Measurements from ENCODE around the gene SCARB1.

Gene SCARB1

DNA sequence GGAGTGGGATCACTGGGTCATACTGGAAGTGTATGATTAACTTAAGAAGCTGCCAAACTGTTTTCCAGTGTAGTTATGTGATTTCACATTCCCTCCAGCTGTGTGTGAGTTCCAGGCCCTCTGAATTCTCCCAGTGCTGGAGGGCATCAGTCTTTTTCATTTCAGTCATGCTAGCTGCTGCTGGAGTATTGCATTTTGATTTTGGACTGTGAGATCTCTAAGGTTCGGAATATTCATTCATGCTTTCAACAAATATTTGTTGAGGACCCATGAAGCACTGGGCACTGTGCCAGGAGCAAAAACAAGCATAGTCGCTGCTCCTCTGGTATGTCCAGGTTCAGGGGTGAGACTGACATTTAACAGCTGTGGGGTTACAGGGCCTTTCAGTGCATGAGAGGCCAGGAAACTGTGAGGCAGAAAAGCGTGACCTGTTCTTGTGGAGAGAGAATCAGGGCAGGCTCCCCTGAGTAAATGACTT lies 133.2 kb downstream of the SCARB1 start:
- DNase-seq (ENCODE audit: low spot score): no peak

- no peak for DNase-seq (ENCODE audit: low spot score)
Observed at GRCh38 chr12:124727922-124728321, 135.7 kb downstream of the SCARB1 start.

DNA sequence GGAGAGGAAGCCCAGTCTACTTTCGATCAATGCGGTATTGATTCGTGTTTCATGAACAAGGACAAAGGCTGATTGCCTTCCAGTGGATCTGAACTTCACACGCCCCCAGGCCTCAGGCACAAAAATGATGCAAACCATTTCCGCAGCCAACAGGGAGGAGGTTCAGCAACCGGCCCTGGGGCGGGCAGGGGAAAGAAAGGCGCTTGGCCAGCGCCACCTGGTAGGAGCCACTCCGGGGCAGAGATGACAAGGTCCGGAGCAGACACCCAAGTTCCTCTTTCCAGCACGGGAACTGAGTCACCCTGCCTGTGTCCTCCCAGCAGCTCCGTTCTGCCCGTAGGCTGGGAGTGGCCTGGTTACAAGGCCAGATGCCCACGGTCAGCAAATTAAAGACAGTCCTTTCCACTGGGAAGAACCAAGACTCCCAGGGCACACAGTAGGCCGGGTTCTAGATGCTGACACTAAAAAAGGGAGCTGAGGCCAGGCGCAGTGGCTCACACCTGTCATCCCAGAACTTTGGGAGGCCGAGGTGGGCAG lies 136.3 kb downstream of the SCARB1 start:
- peak; percentile 75 for DNase-seq (ENCODE audit: low spot score)
